HG02852 (cell line): ENCODE results near the gene PDXDC1.
"Not testable (repeated sequence)": the region's sequence is repeated elsewhere in the genome, so short reads cannot be mapped to it uniquely, and the experiment has no call there.

Source experiments
- ATAC-seq: cut with Tn5 transposase; IDR thresholded peaks from one replicate; pipeline ENCODE4 v1.9.1; 2021; ENCODE audit warnings: mild to moderate bottlenecking, moderate library complexity; ENCODE audit not compliant: unreplicated experiment

Gene PDXDC1

GRCh38 chr16:15154650-15155562 is 180.1 kb downstream of the PDXDC1 start:
- ATAC-seq, result not testable (repeated sequence)

DNA sequence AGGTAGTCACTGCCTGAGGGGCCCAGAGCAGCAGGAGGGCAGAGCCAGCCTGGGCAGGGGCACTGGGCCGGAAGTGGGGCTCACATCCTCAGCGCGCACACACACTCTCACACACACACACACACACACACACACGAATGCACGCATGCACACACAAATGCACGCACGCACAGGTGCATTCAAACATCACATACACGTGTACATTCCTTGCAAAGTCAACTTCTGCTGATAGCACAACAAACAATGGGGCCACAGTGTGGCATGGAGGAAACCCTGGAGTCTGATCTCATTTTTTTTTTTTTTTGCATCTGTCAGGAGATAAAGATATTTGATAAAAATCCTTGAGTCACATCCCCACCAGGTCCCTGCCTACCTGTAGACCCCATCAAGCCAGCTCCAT is 182.8 kb downstream of the PDXDC1 start:
- not testable (repeated sequence) for ATAC-seq

DNA sequence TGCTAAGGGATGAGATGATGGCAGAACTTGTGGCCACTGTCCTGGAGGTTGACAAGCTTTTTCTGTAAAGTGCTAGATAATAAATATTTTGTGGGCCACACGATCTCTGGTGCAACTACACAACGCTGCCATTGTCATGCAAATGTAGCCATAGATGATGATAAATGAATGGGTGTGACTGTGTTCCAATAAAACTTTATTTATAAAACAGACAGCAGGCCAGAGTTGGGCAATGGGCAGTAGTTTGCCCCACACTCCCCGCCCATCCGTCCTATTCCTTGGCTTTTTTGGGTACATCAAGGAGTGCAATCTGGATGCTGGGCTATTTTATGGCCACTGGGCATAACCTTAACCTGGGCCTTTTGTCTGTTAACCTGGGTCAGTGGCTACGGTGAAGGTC is 184.8 kb downstream of the PDXDC1 start:
- ATAC-seq, result not testable (repeated sequence)

- not testable (repeated sequence) for ATAC-seq
Measured at GRCh38 chr16:15160571-15160970, 185.7 kb downstream of the PDXDC1 start.

GRCh38 chr16:15163055-15163454 is 188.2 kb downstream of the PDXDC1 start:
- ATAC-seq, result not testable (repeated sequence)

- not testable (repeated sequence) for ATAC-seq
Measured at GRCh38 chr16:15166177-15166576, 191.4 kb downstream of the PDXDC1 start.

DNA sequence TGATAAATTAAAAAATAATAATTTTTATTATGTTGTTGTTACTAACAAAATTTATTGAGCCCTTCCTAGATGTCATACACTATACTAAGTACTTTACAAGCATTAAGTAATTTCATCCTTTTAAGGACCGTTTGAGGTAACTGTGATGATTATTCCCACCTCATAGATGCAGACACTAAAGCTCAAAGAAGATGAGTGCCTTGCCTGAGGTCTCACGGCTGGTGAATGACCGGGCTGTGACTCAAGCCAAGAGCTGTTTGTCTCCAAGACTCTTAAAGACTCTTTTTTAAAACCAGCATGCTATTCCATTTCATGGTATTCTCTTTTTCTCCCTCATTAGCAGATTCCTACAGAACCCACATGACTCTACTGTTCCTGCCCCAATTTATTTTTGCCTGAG is 193.5 kb downstream of the PDXDC1 start:
- ATAC-seq, result not testable (repeated sequence)

DNA sequence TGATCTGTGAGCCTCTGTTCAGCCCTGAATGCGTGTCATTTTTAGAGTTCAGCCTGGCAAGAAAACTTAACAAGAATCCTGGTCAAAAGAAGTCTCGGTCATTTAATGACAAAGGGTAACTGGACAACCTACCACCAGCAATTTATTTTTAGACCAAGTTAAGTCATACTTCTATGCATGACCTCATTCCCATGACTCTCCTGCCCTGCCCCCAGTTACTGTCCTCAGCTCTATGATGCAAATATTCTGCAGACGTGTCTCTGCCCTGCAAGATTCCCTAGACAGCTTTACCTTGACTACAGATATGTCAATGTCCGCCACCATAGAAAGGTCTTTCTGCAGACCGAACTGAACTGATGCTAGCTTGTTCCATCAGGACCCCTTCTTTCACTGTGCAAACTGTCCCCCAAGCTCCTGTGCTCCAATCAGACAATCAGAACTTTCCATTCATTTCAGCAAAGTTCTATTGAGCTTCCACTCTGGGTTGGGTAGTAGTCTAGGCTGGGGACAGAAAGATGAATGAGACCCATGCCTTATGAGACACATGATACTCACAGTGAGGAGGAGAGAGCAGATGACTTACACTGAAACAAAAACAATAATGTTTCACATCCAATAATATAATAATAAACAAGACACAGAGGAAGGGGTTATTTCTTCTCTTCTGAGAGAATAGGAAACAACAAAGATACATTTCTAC is 194.3 kb downstream of the PDXDC1 start:
- ATAC-seq, result not testable (repeated sequence)

- ATAC-seq, result not testable (repeated sequence)
Measured at GRCh38 chr16:15179909-15180308, 205.1 kb downstream of the PDXDC1 start.

- ATAC-seq, result not testable (repeated sequence)
Measured at GRCh38 chr16:15180946-15181345, 206.1 kb downstream of the PDXDC1 start.

DNA sequence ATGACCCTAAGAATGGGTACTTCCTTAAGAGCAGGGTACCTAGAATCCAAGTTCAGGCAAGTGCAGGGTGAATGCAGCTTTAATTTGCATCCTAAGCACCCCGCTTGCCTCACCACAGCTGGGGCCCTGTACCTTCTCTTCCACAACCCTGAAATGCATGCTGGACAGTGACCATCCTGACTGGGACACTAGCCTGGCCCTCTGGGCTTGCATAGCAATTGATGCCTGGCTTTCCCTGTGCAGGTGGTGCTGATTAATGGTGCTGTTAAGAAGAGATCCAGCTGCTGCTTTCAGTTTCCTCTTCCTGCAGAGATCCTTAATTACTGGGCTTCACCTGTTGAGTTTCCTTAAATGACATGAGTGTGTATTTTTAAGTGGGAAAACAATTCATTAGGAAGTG is 209.2 kb downstream of the PDXDC1 start:
- not testable (repeated sequence) for ATAC-seq
